Esophagus mucosa (tissue), 1 donor: ENCODE results near the gene CMA1. TPM values are rescaled to one million over a fixed set of nuclear protein-coding genes. Genes with fewer than 3 reads are reported as not detected.

Experiments
- ATAC-seq: fragments of 200-7000 bp; cut with Tn5 transposase; one replicate; pipeline ENCODE4 v1.9.1; 2020
- total RNA-seq: library from RNA; stranded (reverse); gene quantifications from one replicate; pipeline ENCODE4 v1.2.4, GENCODE V29; 2023
- donor health status: DM: yes; HTN: yes; CAD: no.

CMA1 gene
- total RNA-seq, 1 donor from 2014 or later = 0.64 TPM

DNA sequence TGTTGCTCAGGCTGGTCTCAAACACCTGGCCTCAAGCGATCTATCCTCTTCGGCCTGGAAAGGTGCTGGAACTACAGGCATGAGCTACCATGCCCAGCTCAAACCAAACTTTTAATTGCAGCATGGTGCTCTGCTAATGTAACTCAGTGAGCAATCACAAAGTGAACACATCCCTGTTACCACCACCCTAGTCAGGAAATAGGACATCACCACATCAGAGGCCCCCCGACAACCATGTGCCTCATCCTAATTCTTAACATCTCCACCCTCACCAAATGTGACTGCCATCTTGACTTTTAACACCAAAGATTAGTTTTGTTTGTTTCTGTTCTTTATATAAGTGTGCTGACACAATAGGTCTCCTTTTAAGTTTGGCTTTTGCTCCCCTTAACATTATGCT, 42.7 kb downstream of the CMA1 start:
- ATAC-seq = no peak

DNA sequence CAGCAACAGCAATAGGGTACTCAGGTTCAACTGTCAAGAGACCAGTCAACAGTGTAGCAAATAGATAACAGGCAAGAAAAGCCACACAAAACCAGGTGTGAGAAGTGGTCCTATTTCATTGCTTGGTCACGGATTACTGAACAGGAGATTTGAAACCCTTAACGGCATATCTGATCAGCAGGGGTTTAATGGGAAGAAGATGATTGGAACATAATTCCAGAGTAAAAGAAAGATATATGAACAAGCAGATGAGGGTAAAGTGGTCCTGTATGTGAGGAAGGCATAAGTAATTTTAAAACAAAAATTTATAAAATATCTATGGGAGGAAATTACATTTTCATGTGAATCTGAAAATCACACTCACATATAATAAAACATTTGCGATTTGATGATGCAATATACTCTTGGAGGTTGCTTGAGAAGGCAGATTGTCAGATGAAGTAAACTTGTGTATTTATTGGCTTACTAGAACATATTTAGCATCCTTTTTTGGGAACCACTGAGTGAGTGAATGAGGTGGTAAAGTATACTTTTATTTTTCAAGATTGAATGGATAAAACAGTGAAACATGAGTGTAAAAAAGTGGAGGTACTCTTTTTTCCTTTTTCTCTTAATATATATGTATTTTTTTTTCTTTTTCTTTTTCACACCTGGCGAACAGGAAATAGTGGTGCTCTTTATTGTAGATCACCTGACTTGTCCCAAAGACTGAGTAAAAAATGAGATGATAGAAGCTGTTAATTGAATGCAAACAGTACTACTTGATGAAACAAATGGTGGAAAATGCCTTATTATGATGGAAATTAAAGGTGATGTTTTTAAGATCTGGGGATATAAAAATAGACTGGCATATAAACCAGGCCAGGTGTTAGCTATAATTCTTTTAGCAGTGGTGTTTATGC, 43.9 kb downstream of the CMA1 start:
- ATAC-seq = no peak

DNA sequence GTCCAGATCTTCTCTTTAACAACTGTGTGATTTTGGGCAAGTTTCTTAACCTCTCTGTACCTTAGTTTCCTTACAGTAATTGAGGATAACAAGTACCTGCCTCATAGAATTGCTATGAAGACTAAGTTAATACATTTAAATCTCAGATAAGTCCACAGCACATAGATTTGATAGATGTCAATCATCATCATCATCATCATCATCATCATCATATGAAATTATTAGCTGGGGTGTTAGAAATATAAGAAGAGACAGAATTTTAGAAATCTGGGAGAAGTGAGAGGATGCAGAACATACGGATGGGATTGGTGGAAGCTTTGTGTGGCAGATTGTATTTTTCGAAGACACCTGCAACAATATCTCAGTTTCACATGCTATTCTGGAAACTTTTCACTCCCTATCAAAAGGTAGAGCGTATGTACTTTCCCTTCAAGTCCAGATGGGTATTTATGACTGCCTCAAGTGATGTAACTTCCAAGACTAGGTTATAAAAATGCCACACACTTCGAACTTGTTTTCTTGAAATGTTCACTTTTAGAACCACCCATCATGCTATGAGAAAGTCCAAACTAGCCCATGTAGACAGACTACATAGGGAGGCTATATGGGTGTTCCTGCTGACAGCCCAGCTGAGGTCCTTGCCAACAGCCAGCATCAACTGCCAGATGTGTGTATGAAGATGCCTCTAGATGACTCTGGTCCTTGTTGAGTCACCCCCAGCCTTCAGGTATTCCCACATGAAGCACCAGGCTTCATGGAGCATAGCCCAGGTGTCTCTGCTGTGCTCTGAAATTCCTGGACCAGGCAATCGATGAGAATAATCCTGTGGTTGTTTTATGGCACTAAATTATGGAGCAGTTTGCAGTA, 44.8 kb downstream of the CMA1 start:
- no peak for ATAC-seq

DNA sequence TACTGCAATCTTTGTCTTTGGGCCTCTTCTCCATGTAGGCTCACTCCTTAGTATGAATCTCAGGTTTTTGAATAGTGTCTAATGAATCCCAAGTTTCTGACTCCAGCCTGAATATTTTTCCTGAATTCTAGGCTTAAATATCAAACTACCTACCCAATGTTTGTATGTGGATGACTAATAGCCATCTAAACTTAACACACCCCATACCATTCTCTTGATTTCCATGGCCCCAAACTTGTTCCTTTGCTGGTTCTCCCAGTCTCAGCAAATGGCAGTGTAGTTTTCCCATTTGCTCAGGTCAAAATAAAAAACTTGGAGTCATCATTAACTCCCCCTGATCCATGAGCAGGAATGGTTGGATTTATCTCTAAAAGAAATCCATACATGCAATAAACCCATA, 46.7 kb downstream of the CMA1 start:
- ATAC-seq = peak; percentile 43

DNA sequence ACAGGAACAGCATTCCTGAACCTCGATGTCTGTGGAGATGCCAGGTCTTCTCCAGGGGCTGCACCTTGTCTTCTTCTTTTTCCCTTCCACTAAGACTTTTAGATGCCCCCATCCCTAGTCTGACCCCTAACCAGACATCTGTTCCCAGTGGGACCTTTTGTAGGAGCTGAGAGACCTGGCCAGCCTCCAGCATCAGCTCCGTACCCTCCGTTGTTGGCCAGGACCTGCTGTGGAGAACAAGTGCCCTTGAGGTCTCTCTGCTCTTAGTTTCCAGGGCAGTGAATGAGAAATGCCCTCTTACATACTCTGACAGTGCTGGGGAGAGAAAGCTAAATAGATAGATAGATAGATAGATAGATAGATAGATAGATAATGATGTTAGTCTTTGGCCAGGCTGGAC, 48.7 kb downstream of the CMA1 start:
- ATAC-seq = no peak

DNA sequence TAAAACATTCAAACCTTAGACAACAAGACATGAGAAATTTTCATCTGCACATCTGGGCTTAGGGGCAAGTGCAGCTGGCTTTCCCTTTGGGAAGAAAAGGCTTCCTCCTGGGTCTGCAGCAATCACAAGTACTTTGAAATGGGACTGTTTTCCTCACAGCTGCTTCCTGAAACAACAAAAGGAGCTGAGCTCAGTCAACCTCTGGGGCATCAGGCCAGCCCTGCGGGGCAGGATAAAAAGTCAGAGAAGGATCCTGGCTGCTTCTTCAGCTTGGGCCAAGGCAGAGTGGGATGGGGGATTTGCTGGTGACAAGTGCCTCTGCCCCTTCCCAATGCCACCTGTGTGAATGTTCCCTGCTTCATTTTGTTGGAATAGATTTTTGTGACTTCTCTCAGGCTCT, 49.3 kb downstream of the CMA1 start:
- ATAC-seq = no peak

DNA sequence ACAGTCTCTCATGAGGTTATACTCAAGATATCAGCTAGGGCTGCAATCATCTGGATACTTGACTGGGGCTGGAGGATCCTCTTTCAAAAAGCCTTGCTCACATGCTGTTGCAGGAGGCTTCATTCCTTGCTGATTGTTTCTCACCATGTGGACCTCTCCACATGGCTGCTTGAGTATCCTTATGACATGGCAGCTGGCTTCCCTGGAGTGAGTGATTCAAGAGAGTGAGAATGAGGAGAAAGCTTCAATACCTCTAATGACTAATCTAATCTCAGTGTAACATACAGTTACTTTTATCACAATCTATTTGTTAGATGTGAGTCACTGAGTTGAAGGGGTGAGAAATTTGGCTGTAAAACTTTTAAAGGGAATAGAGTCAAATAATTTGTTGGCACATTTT, 51.1 kb downstream of the CMA1 start:
- no peak for ATAC-seq

Other genes starting within 250 kb of the CMA1 start
- 1,652 TPM for gene TGM1, start 245.1 kb downstream of the CMA1 start, total RNA-seq
- gene RABGGTA, start 236.7 kb downstream of the CMA1 start, total RNA-seq = 91.5 TPM
- gene DHRS1, start 208.5 kb downstream of the CMA1 start, total RNA-seq = 110 TPM
- gene NOP9, start 208.4 kb downstream of the CMA1 start, total RNA-seq = 20.5 TPM
- gene CIDEB, start 200.3 kb downstream of the CMA1 start, total RNA-seq = 27.4 TPM
- gene LTB4R2, start 198.1 kb downstream of the CMA1 start, total RNA-seq = 82.9 TPM
- 94.9 TPM for gene LTB4R, start 196.8 kb downstream of the CMA1 start, total RNA-seq
- gene ADCY4, start 173.2 kb downstream of the CMA1 start, total RNA-seq = 4.5 TPM
- gene RIPK3, start 168.3 kb downstream of the CMA1 start, total RNA-seq = 10.5 TPM
- 3.4 TPM for gene NFATC4, start 140.1 kb downstream of the CMA1 start, total RNA-seq
- gene NYNRIN, start 109.3 kb downstream of the CMA1 start, total RNA-seq = 6.1 TPM
- 0.44 TPM for gene CBLN3, start 78.6 kb downstream of the CMA1 start, total RNA-seq
- gene KHNYN, start 78.3 kb downstream of the CMA1 start, total RNA-seq = 32.0 TPM
- gene SDR39U1, start 65.5 kb downstream of the CMA1 start, total RNA-seq = 23.8 TPM
- gene CTSG, start 68.0 kb upstream of the CMA1 start, total RNA-seq = not detected
- gene GZMH, start 101.4 kb upstream of the CMA1 start, total RNA-seq = not detected
- gene GZMB, start 125.9 kb upstream of the CMA1 start, total RNA-seq = 1.2 TPM